Measurements from ENCODE around the gene ORM2. TPM values are rescaled to one million over a fixed set of nuclear protein-coding genes. Genes with fewer than 3 reads are reported as not detected.

ORM2 gene
- total RNA-seq, 4 donors from 2014 or later = not detected

DNA sequence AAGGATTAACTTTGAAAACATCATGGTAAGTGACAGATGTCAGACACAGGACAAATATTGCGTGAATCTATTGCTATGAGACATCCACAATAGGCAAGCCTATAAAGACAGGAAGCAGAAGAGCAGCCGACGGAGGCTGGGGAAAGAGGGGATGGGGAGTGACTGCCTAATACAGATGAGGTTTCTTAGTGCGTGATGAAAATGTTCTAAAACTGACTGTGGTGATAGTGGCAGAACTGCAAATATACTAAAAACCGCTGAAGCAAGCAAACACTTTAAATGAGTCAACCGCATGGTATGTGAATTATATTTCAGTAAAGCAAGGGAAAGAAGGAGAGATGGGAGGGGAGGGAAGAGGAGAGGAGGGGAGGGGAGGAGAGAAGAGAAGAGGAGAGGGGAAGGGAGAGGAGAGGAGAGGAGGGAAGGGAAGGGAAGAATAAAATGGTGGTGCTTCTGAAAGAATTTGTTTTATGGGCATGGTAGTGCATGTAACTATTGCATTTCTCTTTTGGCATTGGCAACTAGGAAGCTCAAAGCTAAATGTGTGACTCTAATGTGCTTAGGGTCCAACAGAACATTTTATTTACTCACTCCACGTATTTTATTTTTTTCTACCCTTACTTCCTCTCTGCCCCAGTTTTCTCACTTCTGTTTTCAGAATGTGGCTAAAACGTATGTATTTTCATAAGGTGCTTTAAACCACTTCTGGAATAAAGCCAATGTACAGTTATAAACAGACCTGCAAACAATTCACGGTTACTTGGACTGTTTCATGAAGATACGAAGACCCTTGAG, 36.9 kb downstream of the ORM2 start:
- peaks cover 0 to 73% (median 2%) of the 10 kb centered on the region in 3 donors for H3K36me3 ChIP-seq
- H3K9me3 ChIP-seq = no peaks in the 10 kb centered on the region
- DNase-seq = no peak
- intact Hi-C loops (cut with DNase I) = no loop called here
- H3K4me1 ChIP-seq = peaks cover 0 to 68% (median 9%) of the 10 kb centered on the region in 3 donors
- H3K4me3 ChIP-seq = no peak overlapping the region
- H3K27me3 ChIP-seq = no peaks in the 10 kb centered on the region
- 46 to 49% methylated on average over 10 of the region's 10 CpGs for WGBS, 2 donors
- H3K27ac ChIP-seq = peak overlapping the region; percentile 39 to 71 (median 62)
- TF ChIP-seq CTCF (IDR thresholded peaks at IDR 0.05) = no peak
- peak in 1 of 4 donors; percentile 26 for TF ChIP-seq POLR2A (IDR thresholded peaks at IDR 0.05)

- TF ChIP-seq POLR2A (IDR thresholded peaks at IDR 0.05) (no peak), CTCF (IDR thresholded peaks at IDR 0.05) (no peak)
- Histone ChIP-seq H3K4me3 (no peak overlapping the region), H3K27me3 (no peaks in the 10 kb centered on the region), H3K27ac (peak overlapping the region; percentile 39 to 76 (median 62)), H3K4me1 (peaks cover 3 to 76% (median 15%) of the 10 kb centered on the region in 3 donors), H3K9me3 (no peaks in the 10 kb centered on the region), H3K36me3 (peaks cover 0 to 70% (median 0%) of the 10 kb centered on the region in 3 donors)
- WGBS, 2 donors = 50 to 80% methylated on average over 2 of the region's 6 CpGs
- DNase-seq = no peak
- intact Hi-C loops (cut with DNase I) = no loop called here
Observed at GRCh38 chr9:114367366-114367765, 37.7 kb downstream of the ORM2 start.

DNA sequence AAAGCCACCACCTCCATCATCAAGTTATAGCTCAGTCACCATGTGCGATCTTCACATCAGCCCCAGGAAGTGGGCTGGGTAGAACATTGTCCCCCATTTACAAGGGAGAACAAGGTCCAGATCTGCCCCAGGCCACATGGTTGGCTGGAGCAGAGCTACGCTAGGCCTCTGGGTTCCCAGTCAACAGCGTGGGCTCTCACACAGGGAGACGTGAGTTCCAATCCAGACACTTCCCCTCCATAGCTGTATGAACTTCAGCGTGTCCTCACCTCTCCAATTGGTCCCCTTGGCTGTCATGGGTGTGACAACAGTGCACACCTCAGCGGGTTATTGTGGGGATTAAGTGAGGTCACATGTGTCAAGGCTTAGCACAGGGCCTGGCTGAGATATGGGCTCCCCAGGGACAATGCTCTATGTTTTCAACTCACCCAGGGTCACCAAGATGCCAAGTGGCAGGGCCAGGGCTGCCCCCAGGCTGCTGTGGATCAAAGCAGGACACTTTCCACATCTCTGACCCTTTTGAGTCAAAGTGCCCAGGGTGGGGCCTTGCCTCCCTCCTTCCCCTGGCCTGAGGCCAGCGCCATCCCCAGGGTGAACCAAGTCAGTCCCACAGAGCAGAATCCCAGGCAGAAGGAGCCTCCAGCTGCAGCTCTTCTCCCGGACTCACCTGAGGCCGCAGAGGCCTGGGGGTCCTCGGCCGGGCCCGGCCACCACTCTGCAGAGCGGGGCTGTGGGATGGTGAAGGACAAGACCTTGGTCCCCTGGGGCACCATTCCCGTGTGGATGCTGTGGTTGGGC, 38.3 kb downstream of the ORM2 start:
- H3K9me3 ChIP-seq = no peaks in the 10 kb centered on the region
- peaks cover 0 to 68% (median 0%) of the 10 kb centered on the region in 3 donors for H3K36me3 ChIP-seq
- TF ChIP-seq POLR2A (IDR thresholded peaks at IDR 0.05) (no peak), CTCF (IDR thresholded peaks at IDR 0.05) (no peak)
- intact Hi-C loops (cut with DNase I) = no loop called here
- WGBS, 2 donors = 74 to 100% methylated on average over 4 to 5 of the region's 14 CpGs
- no peak overlapping the region for H3K4me3 ChIP-seq
- H3K27me3 ChIP-seq = no peaks in the 10 kb centered on the region
- peaks cover 5 to 82% (median 20%) of the 10 kb centered on the region in 3 donors for H3K4me1 ChIP-seq
- DNase-seq = no peak
- H3K27ac ChIP-seq = peak overlapping the region; percentile 39 to 76 (median 62)

DNA sequence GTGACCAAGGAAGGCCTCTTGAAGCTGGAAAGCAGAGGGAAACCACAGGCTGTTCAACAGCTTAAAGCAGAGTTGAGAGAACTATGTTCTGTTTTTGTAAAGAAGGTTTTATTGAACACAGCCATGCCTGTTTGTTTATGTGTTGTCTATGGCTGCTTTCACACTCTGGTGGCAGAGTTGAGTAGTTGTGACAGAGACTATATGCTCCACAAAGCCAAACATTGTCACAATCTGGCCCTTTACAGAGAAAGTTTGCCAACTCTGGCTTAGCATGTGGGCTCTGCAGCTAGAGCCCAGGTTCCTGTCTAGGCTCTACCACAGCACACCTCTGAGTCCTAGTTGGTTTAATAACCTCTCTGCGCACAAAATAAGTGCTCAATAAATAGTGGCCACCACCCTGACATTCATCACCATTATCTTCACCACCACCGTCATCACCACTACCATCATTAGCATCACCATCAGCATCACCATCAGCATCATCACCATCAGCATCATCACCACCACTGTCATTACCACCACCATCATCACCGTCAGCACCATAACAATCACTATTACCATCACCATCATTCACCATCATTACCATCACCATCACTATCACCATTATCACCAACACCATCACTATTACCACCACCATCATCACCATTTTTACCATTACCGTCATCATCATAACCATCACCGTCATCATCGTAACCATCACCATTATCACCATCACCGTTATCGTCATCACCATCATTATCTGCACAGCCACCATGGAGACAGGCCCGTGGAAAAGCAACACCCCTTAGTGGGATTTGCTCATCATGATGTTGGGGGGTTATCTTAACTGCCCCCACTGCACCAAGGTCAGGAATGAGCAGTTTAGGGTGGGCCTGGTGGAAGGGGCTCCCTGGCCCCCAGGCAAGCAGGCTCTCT, 39.8 kb downstream of the ORM2 start:
- Histone ChIP-seq H3K27me3 (no peaks in the 10 kb centered on the region), H3K27ac (peak overlapping the region in 3 of 4 donors; percentile 57 to 83 (median 78)), H3K9me3 (no peaks in the 10 kb centered on the region), H3K4me3 (no peak overlapping the region), H3K36me3 (peaks cover 0 to 69% (median 4%) of the 10 kb centered on the region in 3 donors), H3K4me1 (peaks cover 5 to 86% (median 20%) of the 10 kb centered on the region in 3 donors)
- WGBS, 2 donors = 93 to 97% methylated on average over 9 of the region's 9 CpGs
- intact Hi-C loops (cut with DNase I) = no loop called here
- no peak for DNase-seq
- no peak for TF ChIP-seq POLR2A (IDR thresholded peaks at IDR 0.05)
- no peak for TF ChIP-seq CTCF (IDR thresholded peaks at IDR 0.05)

All from esophagus squamous epithelium (tissue), 5 donors.